ENCODE results near the gene TMOD3. TPM values are rescaled to one million over a fixed set of nuclear protein-coding genes. Genes with fewer than 3 reads are reported as not detected.

Gene TMOD3
- polyA plus RNA-seq, 2 of the 4 experiments (the other 2 are of a cell fraction), result 57.5 to 111 TPM

DNA sequence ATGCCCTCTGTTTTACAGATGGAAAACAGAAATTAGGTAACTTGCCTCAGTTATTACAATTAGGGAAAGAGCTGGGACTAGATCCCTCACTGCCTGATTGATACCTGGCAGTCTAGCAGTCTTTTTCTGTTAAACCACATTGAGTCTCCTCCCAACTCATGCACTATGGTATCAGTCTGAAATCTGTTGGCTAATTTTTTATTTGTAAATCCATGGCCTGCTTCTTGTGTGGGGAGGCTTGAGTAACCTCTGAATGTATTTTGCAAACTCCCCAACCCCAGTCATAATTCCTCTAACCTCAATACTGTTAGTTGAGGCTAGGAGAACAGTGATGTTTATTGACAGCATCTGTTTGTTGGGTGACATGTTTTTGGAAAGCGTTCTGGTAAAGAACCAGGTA lies 35.9 kb downstream of the TMOD3 start:
- Histone ChIP-seq H3K4me2 (peak overlapping the region; percentile 74), H3K4me1 (peaks cover 90% of the 10 kb centered on the region)
- TF ChIP-seq, protein P1, sequence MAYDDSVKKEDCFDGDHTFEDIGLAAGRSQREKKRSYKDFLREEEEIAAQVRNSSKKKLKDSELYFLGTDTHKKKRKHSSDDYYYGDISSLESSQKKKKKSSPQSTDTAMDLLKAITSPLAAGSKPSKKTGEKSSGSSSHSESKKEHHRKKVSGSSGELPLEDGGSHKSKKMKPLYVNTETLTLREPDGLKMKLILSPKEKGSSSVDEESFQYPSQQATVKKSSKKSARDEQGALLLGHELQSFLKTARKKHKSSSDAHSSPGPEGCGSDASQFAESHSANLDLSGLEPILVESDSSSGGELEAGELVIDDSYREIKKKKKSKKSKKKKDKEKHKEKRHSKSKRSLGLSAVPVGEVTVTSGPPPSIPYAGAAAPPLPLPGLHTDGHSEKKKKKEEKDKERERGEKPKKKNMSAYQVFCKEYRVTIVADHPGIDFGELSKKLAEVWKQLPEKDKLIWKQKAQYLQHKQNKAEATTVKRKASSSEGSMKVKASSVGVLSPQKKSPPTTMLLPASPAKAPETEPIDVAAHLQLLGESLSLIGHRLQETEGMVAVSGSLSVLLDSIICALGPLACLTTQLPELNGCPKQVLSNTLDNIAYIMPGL (CRISPR knock-in tag; IDR thresholded peaks at IDR 0.05; ENCODE audit: borderline replicate concordance), result no peak
- TF ChIP-seq ZSCAN20 (CRISPR knock-in tag; IDR thresholded peaks at IDR 0.05) (no peak), ZNF302 (CRISPR knock-in tag; IDR thresholded peaks at IDR 0.05) (no peak), MAZ (IDR thresholded peaks at IDR 0.05; ENCODE audit: borderline replicate concordance, low read depth, low read length) (no peak), CBX2 (IDR thresholded peaks at IDR 0.05; ENCODE audit: borderline replicate concordance, low read depth) (no peak), SREBF2 (IDR thresholded peaks at IDR 0.05) (no peak), CBX8 (IDR thresholded peaks at IDR 0.05) (no peak), ZC3H11A (IDR thresholded peaks at IDR 0.05) (no peak), TP53 (CRISPR knock-in tag; IDR thresholded peaks at IDR 0.05) (no peak)
- TF ChIP-seq, protein P2, sequence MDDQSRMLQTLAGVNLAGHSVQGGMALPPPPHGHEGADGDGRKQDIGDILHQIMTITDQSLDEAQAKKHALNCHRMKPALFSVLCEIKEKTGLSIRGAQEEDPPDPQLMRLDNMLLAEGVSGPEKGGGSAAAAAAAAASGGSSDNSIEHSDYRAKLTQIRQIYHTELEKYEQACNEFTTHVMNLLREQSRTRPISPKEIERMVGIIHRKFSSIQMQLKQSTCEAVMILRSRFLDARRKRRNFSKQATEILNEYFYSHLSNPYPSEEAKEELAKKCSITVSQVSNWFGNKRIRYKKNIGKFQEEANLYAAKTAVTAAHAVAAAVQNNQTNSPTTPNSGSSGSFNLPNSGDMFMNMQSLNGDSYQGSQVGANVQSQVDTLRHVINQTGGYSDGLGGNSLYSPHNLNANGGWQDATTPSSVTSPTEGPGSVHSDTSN (IDR thresholded peaks at IDR 0.05), result no peak
- TF ChIP-seq, protein P3, sequence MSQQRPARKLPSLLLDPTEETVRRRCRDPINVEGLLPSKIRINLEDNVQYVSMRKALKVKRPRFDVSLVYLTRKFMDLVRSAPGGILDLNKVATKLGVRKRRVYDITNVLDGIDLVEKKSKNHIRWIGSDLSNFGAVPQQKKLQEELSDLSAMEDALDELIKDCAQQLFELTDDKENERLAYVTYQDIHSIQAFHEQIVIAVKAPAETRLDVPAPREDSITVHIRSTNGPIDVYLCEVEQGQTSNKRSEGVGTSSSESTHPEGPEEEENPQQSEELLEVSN (IDR thresholded peaks at IDR 0.05; ENCODE audit: borderline replicate concordance, low read depth), result no peak
- TF ChIP-seq, protein P4, sequence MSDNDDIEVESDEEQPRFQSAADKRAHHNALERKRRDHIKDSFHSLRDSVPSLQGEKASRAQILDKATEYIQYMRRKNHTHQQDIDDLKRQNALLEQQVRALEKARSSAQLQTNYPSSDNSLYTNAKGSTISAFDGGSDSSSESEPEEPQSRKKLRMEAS (IDR thresholded peaks at IDR 0.05), result no peak

DNA sequence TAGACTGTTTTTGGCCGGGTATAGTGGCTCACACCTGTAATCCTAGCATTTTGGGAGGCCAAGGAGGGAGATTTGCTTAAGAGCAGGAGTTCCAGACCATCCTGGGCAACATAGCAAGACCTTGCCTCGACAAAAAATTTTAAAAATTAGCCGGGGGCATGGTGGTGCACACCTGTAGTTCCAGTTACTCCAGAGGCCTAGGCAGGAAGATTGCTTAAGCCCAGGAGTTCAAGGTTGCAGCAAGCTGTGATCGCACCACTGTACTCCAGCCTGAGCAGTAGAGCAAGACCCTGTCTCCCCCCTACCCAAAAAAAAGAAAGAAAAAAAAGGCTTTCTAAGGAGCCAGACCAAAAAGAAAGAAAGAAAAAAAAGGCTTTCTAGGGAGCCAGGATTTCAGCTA lies 36.7 kb downstream of the TMOD3 start:
- DNase-seq (ENCODE audit: low read depth in 1 of 2, low spot score in 1 of 2) (no peak), FAIRE-seq (no peak), ATAC-seq (no peak)
- no peak overlapping the region for H3K4me3 ChIP-seq
- CTCF ChIA-PET, result interaction anchor here (0.9 to 6.4 kb wide), 10 partner anchors 12 to 90 kb away, joined by 3 to 48 read pairs (median 6); partner anchors contain the start of gene TMOD3
- H3K4me2 ChIP-seq, result peak overlapping the region; percentile 74
- POLR2A ChIA-PET, result interaction anchor here (1.1 kb wide), 1 partner anchor 14 kb away, joined by 4 read pairs; no protein-coding TSS in a partner anchor
- 67% methylated on average over 4 of the region's 4 CpGs for WGBS (ENCODE audit: missing lambda C conversion rate)
- H3K4me1 ChIP-seq, result peaks cover 85% of the 10 kb centered on the region
- H3K27ac ChIP-seq, result peak overlapping the region; percentile 89
- peaks cover 15% of the 10 kb centered on the region for H3K9me3 ChIP-seq
- TF ChIP-seq, protein P5, sequence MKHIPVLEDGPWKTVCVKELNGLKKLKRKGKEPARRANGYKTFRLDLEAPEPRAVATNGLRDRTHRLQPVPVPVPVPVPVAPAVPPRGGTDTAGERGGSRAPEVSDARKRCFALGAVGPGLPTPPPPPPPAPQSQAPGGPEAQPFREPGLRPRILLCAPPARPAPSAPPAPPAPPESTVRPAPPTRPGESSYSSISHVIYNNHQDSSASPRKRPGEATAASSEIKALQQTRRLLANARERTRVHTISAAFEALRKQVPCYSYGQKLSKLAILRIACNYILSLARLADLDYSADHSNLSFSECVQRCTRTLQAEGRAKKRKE (CRISPR knock-in tag; IDR thresholded peaks at IDR 0.05; ENCODE audit: low read depth), result no peak
- 0 out of 2 replicates have a peak, but pooled peaks have one; percentile 15 for TF ChIP-seq HOXB5 (CRISPR knock-in tag; IDR thresholded peaks at IDR 0.05)

More for the DNA sequence above, 35.9 kb downstream of the TMOD3 start:
- H3K4me3 ChIP-seq, result no peak overlapping the region
- peak overlapping the region; percentile 89 for H3K27ac ChIP-seq
- H3K9me3 ChIP-seq, result peaks cover 6% of the 10 kb centered on the region
- ChIA-PET POLR2A (no interaction called here), CTCF (interaction anchor here (1.3 to 6.4 kb wide), 7 partner anchors 11 to 89 kb away, joined by 3 to 48 read pairs (median 7); partner anchors contain the start of gene TMOD3)
- DNase-seq (ENCODE audit: low read depth in 1 of 2, low spot score in 1 of 2) (no peak), ATAC-seq (no peak), FAIRE-seq (peak; percentile 49)
- WGBS (ENCODE audit: missing lambda C conversion rate), result 93% methylated on average over 1 of the region's 1 CpG

DNA sequence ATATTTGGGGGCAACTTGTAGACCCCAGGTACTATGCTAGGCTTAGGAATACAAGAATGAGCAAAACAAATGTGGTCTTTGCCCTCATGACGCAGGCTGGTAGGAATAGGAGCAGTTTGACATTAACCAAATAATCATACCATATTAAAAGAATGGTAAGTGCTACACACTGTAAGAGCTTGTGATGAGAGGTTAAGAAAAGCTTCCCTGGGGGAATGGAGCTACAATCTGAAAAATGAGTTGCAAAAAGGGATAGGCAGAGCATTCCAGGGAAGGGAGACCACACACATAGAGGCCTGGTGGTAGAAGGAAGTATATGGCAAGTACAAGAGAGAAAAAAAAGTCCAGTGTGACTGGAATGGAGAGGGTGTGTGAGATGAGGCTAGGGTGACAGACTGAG lies 37.3 kb downstream of the TMOD3 start:
- DNase-seq (ENCODE audit: low read depth in 1 of 2, low spot score in 1 of 2), result peak in 1 of 2 experiments; percentile 95
- H3K9me3 ChIP-seq, result peaks cover 19% of the 10 kb centered on the region
- CTCF ChIA-PET, result interaction anchor here (0.9 to 6.4 kb wide), 10 partner anchors 12 to 90 kb away, joined by 4 to 48 read pairs (median 7); partner anchors contain the start of gene TMOD3
- ATAC-seq, result peak; percentile 78 to 83
- peak overlapping the region; percentile 74 for H3K4me2 ChIP-seq
- TF ChIP-seq CHD4 (IDR thresholded peaks at IDR 0.05; ENCODE audit: borderline replicate concordance) (no peak), CEBPB (IDR thresholded peaks at IDR 0.05) (peak in 1 of 2 experiments; percentile 47; a peak in 1 of 4 replicates), FOSL2 (IDR thresholded peaks at IDR 0.05) (no peak), FOSL2 (CRISPR knock-in tag; IDR thresholded peaks at IDR 0.05) (peak; percentile 47), EP300 (IDR thresholded peaks at IDR 0.05) (peak; percentile 55 to 84; a peak in 4 of 5 replicates), SMC3 (IDR thresholded peaks at IDR 0.05) (peak; percentile 33; the same call in 1 of the 3 replicates), JUNB (IDR thresholded peaks at IDR 0.05) (0 out of 2 replicates have a peak, but pooled peaks have one; percentile 26), JUN (IDR thresholded peaks at IDR 0.05) (peak; percentile 61 to 78; a peak in 2 of 5 replicates), NR3C1 (IDR thresholded peaks at IDR 0.05) (no peak), KDM5A (IDR thresholded peaks at IDR 0.05) (no peak), CHD2 (IDR thresholded peaks at IDR 0.05; ENCODE audit: low read length, partially characterized antibody) (no peak), RAD21 (conservative IDR thresholded peaks at IDR 0.05 in 1 of 2, IDR thresholded peaks at IDR 0.05 in 1 of 2) (peak in 1 of 2 experiments; percentile 36; a peak in 1 of 5 replicates), GATA3 (IDR thresholded peaks at IDR 0.05; ENCODE audit: borderline replicate concordance) (peak; percentile 69), SREBF2 (IDR thresholded peaks at IDR 0.05) (no peak), ESRRA (IDR thresholded peaks at IDR 0.05; ENCODE audit: borderline replicate concordance, low read length) (no peak)
- TF ChIP-seq, protein P4 (IDR thresholded peaks at IDR 0.05), result peak; percentile 13; the same call in 1 of the 2 replicates
- TF ChIP-seq, protein P6, sequence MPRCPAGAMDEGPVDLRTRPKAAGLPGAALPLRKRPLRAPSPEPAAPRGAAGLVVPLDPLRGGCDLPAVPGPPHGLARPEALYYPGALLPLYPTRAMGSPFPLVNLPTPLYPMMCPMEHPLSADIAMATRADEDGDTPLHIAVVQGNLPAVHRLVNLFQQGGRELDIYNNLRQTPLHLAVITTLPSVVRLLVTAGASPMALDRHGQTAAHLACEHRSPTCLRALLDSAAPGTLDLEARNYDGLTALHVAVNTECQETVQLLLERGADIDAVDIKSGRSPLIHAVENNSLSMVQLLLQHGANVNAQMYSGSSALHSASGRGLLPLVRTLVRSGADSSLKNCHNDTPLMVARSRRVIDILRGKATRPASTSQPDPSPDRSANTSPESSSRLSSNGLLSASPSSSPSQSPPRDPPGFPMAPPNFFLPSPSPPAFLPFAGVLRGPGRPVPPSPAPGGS (IDR thresholded peaks at IDR 0.05), result peak; percentile 68; the same call in 1 of the 3 replicates
- POLR2A ChIA-PET, result interaction anchor here (1.1 kb wide), 1 partner anchor 14 kb away, joined by 4 read pairs; no protein-coding TSS in a partner anchor
- no peak overlapping the region for H3K4me3 ChIP-seq
- FAIRE-seq, result peak; percentile 97
- peak overlapping the region; percentile 89 for H3K27ac ChIP-seq
- peaks cover 80% of the 10 kb centered on the region for H3K4me1 ChIP-seq
- 21% methylated on average over 1 of the region's 1 CpG for WGBS (ENCODE audit: missing lambda C conversion rate)
